ENCODE data around the gene KCNH6.

KCNH6 gene, protein sequence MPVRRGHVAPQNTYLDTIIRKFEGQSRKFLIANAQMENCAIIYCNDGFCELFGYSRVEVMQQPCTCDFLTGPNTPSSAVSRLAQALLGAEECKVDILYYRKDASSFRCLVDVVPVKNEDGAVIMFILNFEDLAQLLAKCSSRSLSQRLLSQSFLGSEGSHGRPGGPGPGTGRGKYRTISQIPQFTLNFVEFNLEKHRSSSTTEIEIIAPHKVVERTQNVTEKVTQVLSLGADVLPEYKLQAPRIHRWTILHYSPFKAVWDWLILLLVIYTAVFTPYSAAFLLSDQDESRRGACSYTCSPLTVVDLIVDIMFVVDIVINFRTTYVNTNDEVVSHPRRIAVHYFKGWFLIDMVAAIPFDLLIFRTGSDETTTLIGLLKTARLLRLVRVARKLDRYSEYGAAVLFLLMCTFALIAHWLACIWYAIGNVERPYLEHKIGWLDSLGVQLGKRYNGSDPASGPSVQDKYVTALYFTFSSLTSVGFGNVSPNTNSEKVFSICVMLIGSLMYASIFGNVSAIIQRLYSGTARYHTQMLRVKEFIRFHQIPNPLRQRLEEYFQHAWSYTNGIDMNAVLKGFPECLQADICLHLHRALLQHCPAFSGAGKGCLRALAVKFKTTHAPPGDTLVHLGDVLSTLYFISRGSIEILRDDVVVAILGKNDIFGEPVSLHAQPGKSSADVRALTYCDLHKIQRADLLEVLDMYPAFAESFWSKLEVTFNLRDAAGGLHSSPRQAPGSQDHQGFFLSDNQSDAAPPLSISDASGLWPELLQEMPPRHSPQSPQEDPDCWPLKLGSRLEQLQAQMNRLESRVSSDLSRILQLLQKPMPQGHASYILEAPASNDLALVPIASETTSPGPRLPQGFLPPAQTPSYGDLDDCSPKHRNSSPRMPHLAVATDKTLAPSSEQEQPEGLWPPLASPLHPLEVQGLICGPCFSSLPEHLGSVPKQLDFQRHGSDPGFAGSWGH
- long read RNA-seq, result 0 reads

DNA sequence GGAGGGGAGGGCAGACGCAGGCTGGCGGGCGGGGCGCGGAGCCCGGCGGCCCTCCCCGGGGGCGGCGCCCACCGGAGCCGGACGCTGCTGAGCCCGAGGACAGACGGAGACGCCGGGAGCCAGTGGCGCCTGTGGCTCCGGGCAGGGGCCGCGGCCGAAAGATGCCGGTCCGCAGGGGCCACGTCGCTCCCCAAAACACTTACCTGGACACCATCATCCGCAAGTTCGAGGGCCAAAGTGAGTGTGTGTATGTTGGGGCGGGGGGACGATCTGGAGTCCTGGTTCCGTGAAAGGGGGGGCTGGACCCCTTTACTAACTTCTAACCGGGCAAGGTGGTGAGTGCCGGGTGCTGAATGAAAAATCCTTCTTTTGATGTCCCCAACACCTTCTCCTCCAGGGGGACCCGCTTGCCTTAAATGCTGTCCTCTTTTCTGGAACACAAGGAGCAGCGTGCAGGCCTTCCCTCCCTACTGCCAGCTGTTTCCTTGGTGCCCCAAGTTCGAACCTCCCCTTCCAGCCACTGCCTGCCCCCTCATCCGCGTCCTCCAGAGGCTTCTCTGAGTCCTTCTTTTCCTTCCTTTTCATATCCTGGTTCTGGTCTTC is at the start of gene KCNH6:
TSS of gene KCNH6 (plus strand) at position 106 of the 603 bp plus-strand sequence. CDS start at position 162, 56 bp downstream.
- no peak within 1 kb of the TSS for H3K4me3 ChIP-seq (replicated peaks; ENCODE audit: insufficient read depth, low read length)
- DNase-seq (ENCODE audit: low read depth in 1 of 2, low spot score in 1 of 2), result no peak
- peaks cover 9% of the 10 kb centered on the region for H3K27me3 ChIP-seq (ENCODE audit: insufficient read depth, poor library complexity, severe bottlenecking)
- H3K27ac ChIP-seq (replicated peaks), result no peak within 1 kb of the TSS
- TF ChIP-seq SPI1 (IDR thresholded peaks at IDR 0.05; ENCODE audit: borderline replicate concordance, low read depth), result no peak
- TF ChIP-seq POLR2AphosphoS5 (IDR thresholded peaks at IDR 0.05; ENCODE audit: low read depth), result no peak

DNA sequence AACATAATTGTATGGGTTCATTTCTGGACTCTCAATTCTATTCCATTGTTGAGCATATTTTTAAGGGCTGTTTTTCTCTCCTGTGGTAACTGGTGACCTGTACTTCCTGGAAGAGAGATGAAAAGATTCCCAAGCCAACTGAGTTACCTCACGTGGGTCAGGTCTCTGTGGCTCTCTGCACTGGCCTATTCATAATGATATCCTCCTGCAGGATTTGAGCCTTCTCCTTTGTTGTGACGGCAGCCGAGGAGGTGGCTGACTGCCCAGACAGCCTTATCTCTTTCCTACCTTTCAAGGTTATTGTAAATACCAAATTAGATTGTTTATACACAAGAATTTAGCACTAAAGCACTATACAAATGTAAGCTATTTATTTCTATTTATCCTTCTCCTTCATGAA is 49.0 kb upstream of the KCNH6 start:
- peaks cover 41% of the 10 kb centered on the region for H3K27me3 ChIP-seq (ENCODE audit: insufficient read depth, poor library complexity, severe bottlenecking)
- no peak overlapping the region for H3K4me3 ChIP-seq (replicated peaks; ENCODE audit: insufficient read depth, low read length)
- no peak overlapping the region for H3K27ac ChIP-seq (replicated peaks)
- TF ChIP-seq SPI1 (IDR thresholded peaks at IDR 0.05; ENCODE audit: borderline replicate concordance, low read depth), result no peak
- no peak for TF ChIP-seq GABPA (IDR thresholded peaks at IDR 0.05; ENCODE audit: low read depth)
- TF ChIP-seq, protein P1, sequence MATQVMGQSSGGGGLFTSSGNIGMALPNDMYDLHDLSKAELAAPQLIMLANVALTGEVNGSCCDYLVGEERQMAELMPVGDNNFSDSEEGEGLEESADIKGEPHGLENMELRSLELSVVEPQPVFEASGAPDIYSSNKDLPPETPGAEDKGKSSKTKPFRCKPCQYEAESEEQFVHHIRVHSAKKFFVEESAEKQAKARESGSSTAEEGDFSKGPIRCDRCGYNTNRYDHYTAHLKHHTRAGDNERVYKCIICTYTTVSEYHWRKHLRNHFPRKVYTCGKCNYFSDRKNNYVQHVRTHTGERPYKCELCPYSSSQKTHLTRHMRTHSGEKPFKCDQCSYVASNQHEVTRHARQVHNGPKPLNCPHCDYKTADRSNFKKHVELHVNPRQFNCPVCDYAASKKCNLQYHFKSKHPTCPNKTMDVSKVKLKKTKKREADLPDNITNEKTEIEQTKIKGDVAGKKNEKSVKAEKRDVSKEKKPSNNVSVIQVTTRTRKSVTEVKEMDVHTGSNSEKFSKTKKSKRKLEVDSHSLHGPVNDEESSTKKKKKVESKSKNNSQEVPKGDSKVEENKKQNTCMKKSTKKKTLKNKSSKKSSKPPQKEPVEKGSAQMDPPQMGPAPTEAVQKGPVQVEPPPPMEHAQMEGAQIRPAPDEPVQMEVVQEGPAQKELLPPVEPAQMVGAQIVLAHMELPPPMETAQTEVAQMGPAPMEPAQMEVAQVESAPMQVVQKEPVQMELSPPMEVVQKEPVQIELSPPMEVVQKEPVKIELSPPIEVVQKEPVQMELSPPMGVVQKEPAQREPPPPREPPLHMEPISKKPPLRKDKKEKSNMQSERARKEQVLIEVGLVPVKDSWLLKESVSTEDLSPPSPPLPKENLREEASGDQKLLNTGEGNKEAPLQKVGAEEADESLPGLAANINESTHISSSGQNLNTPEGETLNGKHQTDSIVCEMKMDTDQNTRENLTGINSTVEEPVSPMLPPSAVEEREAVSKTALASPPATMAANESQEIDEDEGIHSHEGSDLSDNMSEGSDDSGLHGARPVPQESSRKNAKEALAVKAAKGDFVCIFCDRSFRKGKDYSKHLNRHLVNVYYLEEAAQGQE (IDR thresholded peaks at IDR 0.05; ENCODE audit: insufficient replicate concordance, low read depth), result no peak
- no peak for TF ChIP-seq POLR2AphosphoS5 (IDR thresholded peaks at IDR 0.05; ENCODE audit: low read depth)
- TF ChIP-seq, protein P2, sequence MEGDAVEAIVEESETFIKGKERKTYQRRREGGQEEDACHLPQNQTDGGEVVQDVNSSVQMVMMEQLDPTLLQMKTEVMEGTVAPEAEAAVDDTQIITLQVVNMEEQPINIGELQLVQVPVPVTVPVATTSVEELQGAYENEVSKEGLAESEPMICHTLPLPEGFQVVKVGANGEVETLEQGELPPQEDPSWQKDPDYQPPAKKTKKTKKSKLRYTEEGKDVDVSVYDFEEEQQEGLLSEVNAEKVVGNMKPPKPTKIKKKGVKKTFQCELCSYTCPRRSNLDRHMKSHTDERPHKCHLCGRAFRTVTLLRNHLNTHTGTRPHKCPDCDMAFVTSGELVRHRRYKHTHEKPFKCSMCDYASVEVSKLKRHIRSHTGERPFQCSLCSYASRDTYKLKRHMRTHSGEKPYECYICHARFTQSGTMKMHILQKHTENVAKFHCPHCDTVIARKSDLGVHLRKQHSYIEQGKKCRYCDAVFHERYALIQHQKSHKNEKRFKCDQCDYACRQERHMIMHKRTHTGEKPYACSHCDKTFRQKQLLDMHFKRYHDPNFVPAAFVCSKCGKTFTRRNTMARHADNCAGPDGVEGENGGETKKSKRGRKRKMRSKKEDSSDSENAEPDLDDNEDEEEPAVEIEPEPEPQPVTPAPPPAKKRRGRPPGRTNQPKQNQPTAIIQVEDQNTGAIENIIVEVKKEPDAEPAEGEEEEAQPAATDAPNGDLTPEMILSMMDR (IDR thresholded peaks at IDR 0.05; ENCODE audit: insufficient read depth, low read length), result no peak
- no peak for DNase-seq (ENCODE audit: low read depth in 1 of 2, low spot score in 1 of 2)

DNA sequence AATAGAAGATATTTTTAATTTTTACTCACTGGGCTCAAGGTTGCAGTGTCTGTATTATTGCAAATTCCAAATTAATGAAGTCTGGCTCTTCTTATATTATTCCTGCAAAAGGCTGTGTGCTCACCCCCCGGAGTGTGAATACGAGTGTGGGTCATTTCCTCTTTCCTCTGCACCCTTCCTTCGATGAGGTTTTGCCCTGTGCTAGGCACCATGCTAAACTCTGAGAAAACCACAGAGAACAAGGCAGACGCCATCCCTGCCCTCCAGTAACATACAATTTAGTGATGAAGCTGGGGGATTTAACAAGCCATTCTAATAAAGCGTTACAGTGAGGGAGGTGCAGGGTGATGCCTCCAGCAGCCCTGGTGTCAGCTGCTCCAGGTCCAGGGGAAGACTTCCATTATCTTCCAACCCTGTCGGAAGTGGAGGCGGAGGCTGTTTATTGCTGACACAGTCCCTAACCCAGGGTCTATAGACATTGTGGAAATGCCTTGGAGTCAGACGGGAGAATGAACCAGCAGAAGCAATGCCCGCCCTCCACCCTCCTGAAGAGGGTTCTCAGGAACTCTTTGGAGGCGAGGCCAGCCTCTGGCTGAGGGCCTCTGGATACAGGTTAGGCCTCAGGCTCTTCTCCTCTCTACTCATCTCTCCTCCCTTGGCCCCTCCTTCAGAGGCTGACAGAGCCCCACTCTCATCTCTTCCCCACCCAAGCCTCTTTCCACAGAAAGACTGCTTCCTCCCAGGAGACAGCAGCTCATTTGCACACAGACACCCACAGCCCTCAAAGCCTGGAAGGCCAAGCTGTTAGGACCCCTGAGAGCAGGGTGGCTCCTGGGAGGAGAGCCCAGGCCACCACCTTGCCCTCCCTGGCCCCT is 48.3 kb upstream of the KCNH6 start:
- Histone ChIP-seq H3K4me3 (replicated peaks; ENCODE audit: insufficient read depth, low read length) (no peak overlapping the region), H3K27me3 (ENCODE audit: insufficient read depth, poor library complexity, severe bottlenecking) (peaks cover 41% of the 10 kb centered on the region), H3K27ac (replicated peaks) (no peak overlapping the region)
- TF ChIP-seq, protein P2 (IDR thresholded peaks at IDR 0.05; ENCODE audit: insufficient read depth, low read length), result no peak
- TF ChIP-seq SPI1 (IDR thresholded peaks at IDR 0.05; ENCODE audit: borderline replicate concordance, low read depth) (no peak), POLR2AphosphoS5 (IDR thresholded peaks at IDR 0.05; ENCODE audit: low read depth) (no peak), GABPA (IDR thresholded peaks at IDR 0.05; ENCODE audit: low read depth) (no peak)
- TF ChIP-seq, protein P1 (IDR thresholded peaks at IDR 0.05; ENCODE audit: insufficient replicate concordance, low read depth), result no peak
- no peak for DNase-seq (ENCODE audit: low read depth in 1 of 2, low spot score in 1 of 2)

Data from HL-60 (cell line).